Ascending aorta (tissue), 2 donors: ENCODE results near the gene NEK7. TPM values are rescaled to one million over a fixed set of nuclear protein-coding genes. Genes with fewer than 3 reads are reported as not detected.

Source experiments
- DNase-seq, 2 donors: peaks; one replicate each; pipeline ENCODE4 v3.0.0-alpha.2; 2019; ENCODE audit warnings: low spot score in 2 of 2
- H3K27ac ChIP-seq, 2 donors: fragments of 200-600 bp; sonication (generic); one replicate each; pipeline ENCODE4 v1.5.1; 2016 to 2017; ENCODE audit warnings: mild to moderate bottlenecking in 1 of 2
- H3K27me3 ChIP-seq: fragments of 200-600 bp; sonication (generic); one replicate; pipeline ENCODE4 v1.5.1; 2017
- H3K36me3 ChIP-seq, 2 donors: fragments of 200-600 bp; sonication (generic); one replicate each; pipeline ENCODE4 v1.5.1; 2016
- H3K4me1 ChIP-seq, 2 donors: fragments of 200-600 bp; sonication (generic); one replicate each; pipeline ENCODE4 v1.5.1; 2016 to 2017; ENCODE audit warnings: mild to moderate bottlenecking in 1 of 2
- H3K4me3 ChIP-seq, 2 donors: fragments of 200-600 bp; sonication (generic); one replicate each; pipeline ENCODE4 v1.5.1; 2016 to 2017; ENCODE audit warnings: mild to moderate bottlenecking in 1 of 2
- H3K9me3 ChIP-seq, 2 donors: fragments of 200-600 bp; sonication (generic); one replicate each; pipeline ENCODE4 v1.5.1; 2016
- intact Hi-C: fragments of 100-400 bp; cut with DNase I; formaldehyde crosslinking; loops from one replicate; pipeline ENCODE4 v1.15.1; 2023
- total RNA-seq: library from RNA; depleted of rRNA; stranded (reverse); fragments of >200 nt; gene quantifications from one replicate; pipeline ENCODE4 v1.1.0, GENCODE V29; 2016
- TF ChIP-seq, protein P1 (sequence below), 3 experiments: fragments of 200-600 bp in 2 of 3; fragments of 450-650 bp in 1 of 3; sonication (generic) in 2 of 3; IDR thresholded peaks; one replicate each; pipeline ENCODE4 v1.5.1; 2016 to 2019; ENCODE audit warnings: antibody characterized with exemption in 3 of 3, mild to moderate bottlenecking in 1 of 3, moderate library complexity in 1 of 3

The NEK7 gene
- total RNA-seq, 1 donor from 2014 or later = 43.6 TPM

DNA sequence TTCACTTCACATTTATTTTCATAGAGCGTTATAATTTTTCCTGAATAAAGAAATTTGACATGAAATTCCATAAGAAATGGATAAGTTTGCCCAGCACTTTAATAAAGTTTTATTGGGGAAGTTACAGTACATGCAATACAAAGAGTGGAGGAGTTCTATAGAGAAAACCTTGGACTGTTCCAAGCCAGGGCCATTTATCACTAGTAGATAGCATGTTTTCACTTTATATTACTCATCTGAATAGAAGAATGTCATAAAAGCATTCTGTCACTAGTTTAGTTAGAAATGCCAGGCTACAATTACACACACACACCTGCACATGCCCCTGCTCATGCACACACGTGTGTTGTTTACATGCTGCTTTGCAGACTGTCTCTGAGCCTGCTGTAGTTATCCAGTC, 123.3 kb downstream of the NEK7 start:
- Histone ChIP-seq H3K27me3 (no peaks in the 10 kb centered on the region), H3K27ac (no peak overlapping the region), H3K4me3 (no peak overlapping the region), H3K4me1 (no peaks in the 10 kb centered on the region), H3K36me3 (no peaks in the 10 kb centered on the region), H3K9me3 (no peaks in the 10 kb centered on the region)
- TF ChIP-seq, protein P1, sequence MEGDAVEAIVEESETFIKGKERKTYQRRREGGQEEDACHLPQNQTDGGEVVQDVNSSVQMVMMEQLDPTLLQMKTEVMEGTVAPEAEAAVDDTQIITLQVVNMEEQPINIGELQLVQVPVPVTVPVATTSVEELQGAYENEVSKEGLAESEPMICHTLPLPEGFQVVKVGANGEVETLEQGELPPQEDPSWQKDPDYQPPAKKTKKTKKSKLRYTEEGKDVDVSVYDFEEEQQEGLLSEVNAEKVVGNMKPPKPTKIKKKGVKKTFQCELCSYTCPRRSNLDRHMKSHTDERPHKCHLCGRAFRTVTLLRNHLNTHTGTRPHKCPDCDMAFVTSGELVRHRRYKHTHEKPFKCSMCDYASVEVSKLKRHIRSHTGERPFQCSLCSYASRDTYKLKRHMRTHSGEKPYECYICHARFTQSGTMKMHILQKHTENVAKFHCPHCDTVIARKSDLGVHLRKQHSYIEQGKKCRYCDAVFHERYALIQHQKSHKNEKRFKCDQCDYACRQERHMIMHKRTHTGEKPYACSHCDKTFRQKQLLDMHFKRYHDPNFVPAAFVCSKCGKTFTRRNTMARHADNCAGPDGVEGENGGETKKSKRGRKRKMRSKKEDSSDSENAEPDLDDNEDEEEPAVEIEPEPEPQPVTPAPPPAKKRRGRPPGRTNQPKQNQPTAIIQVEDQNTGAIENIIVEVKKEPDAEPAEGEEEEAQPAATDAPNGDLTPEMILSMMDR (IDR thresholded peaks at IDR 0.05) = no peak
- DNase-seq = no peak
- intact Hi-C loops = no loop called here

DNA sequence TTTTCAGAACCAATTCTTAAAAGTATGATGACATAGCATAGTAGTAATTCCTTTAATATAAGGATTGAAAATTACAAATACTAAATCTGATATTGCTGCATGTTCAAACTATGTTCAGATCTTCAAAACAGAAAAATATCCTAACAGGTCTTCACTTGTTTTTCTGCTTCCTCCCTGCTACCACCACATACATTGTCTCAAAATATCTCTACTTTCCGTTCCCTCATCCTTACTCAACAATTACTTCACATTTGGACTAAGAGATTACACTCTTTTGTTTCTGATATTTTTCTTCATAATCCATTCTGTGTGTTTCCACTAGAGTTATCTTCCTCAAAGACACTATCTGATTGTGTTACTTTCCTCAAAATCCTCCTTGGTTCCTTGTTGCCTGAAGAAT, 125.1 kb downstream of the NEK7 start:
- no peaks in the 10 kb centered on the region for H3K4me1 ChIP-seq
- intact Hi-C loops = no loop called here
- H3K36me3 ChIP-seq = no peaks in the 10 kb centered on the region
- H3K27ac ChIP-seq = no peak overlapping the region
- H3K9me3 ChIP-seq = no peaks in the 10 kb centered on the region
- no peak overlapping the region for H3K4me3 ChIP-seq
- no peaks in the 10 kb centered on the region for H3K27me3 ChIP-seq
- TF ChIP-seq, protein P1 (IDR thresholded peaks at IDR 0.05) = no peak
- no peak for DNase-seq

DNA sequence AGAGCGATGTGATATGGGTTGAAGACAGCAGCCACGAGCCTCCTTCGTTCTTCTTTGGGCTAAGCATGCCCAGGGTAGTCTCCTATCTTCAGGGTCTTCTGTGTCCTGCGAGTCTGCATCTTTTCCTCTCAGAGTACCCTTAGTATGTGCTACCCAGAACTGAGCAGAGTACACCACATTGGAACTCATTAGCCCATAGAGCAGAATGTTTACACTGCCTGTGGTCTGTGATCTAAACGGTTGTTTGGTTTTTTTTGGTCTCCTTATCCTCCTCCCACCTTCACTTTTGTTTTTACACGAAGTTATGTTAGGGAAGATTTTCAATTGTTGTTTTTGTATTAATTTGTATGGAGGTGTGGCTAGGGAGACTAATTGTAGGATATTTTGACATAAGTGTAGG, 126.4 kb downstream of the NEK7 start:
- H3K9me3 ChIP-seq = no peaks in the 10 kb centered on the region
- peaks cover 0 to 3% of the 10 kb centered on the region in 2 donors for H3K4me1 ChIP-seq
- TF ChIP-seq, protein P1 (IDR thresholded peaks at IDR 0.05) = no peak
- no peaks in the 10 kb centered on the region for H3K36me3 ChIP-seq
- no peak overlapping the region for H3K4me3 ChIP-seq
- intact Hi-C loops = no loop called here
- DNase-seq = no peak
- no peak overlapping the region for H3K27ac ChIP-seq
- H3K27me3 ChIP-seq = no peaks in the 10 kb centered on the region

DNA sequence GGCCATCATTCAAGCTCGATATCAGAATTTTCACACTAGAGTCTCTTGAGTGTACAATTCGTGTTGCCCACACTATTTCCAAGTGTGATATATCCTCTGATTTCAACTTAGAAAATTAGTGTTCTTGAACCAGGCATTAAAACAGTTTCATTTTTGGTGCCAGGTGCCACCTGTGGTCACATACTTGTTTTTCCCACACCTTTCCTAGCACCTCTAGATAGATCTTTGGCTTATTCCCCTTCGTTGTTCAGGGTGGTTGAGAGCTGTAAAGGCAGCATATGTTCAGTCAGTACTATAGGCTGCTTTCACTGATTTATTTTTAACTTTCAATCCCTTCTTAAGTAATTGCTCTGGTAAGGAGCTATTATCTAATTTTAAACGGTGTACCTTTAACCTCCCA, 131.1 kb downstream of the NEK7 start:
- TF ChIP-seq, protein P1 (IDR thresholded peaks at IDR 0.05) = no peak
- H3K27ac ChIP-seq = no peak overlapping the region
- H3K4me3 ChIP-seq = no peak overlapping the region
- H3K4me1 ChIP-seq = peaks cover 0 to 10% of the 10 kb centered on the region in 2 donors
- H3K9me3 ChIP-seq = no peaks in the 10 kb centered on the region
- no peaks in the 10 kb centered on the region for H3K27me3 ChIP-seq
- DNase-seq = no peak
- no peaks in the 10 kb centered on the region for H3K36me3 ChIP-seq
- intact Hi-C loops = no loop called here

DNA sequence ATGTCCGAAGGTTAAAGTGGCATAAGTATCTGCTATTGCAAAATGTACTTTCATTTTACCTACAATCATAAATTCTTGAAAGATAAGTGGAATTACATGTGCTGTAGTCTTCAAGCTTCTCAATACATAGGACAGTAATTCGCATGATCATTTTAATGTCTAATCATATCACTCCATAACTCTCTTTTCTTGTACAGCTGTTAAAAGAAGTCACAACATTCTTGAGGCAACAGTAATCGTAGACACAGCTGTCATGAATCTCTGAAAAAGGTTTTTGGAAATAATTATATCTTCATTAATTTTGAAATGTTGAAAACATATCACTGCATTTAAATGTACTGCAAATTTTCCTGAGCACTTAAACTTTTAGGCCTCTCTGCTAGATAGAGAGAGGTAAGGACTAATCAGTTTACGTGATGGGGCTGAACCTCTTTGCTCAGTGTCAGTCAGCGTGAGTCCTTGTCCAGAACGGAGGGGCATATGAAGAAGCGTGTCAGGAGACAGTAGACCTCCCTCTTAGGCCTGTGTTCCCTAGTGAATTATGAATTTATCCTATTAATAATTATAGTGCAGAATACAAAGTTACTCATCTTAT, 133.4 kb downstream of the NEK7 start:
- Histone ChIP-seq H3K27ac (no peak overlapping the region), H3K36me3 (no peaks in the 10 kb centered on the region), H3K9me3 (no peaks in the 10 kb centered on the region), H3K27me3 (no peaks in the 10 kb centered on the region), H3K4me3 (no peak overlapping the region), H3K4me1 (peaks cover 0 to 10% of the 10 kb centered on the region in 2 donors)
- DNase-seq = no peak
- intact Hi-C loops = no loop called here
- TF ChIP-seq, protein P1 (IDR thresholded peaks at IDR 0.05) = no peak

DNA sequence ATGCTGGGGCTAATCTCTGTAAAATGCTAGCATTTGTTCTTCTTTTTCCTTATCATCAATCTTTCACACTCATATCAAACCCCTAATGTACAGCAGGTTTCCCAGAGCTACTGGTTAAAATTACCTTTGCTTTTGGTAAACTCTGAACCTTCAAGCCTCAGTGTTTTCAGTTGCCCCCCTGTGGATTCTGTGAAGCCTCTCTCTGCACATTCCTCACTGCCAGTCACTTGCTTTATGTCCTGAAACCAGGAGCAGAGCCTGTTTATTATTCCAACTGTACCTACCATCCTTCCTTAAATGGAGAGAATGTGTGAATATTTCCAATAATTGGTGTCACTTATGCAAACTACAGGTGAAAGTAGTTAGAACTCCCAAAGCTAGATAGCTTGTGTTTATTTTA, 134.2 kb downstream of the NEK7 start:
- H3K9me3 ChIP-seq = no peaks in the 10 kb centered on the region
- no peak for DNase-seq
- H3K27ac ChIP-seq = no peak overlapping the region
- intact Hi-C loops = no loop called here
- no peak overlapping the region for H3K4me3 ChIP-seq
- H3K36me3 ChIP-seq = no peaks in the 10 kb centered on the region
- H3K4me1 ChIP-seq = peaks cover 0 to 10% of the 10 kb centered on the region in 2 donors
- TF ChIP-seq, protein P1 (IDR thresholded peaks at IDR 0.05) = no peak
- H3K27me3 ChIP-seq = no peaks in the 10 kb centered on the region
